CD4-positive, alpha-beta memory T cell (primary cell): ENCODE data around the gene ROPN1L. TPM values are rescaled to one million over a fixed set of nuclear protein-coding genes. Genes with fewer than 3 reads are reported as not detected.

Experiments used
- CTCF ChIA-PET: fragments of 350-600 bp; sonication (Branson Sonifier 250); formaldehyde crosslinking; loops from one replicate; lab custom pipeline; 2021; ENCODE audit warnings: inconsistent platforms; ENCODE audit not compliant: partially characterized antibody; lab: Charles Lee
- POLR2A ChIA-PET: fragments of 350-600 bp; sonication (Branson Sonifier 250); formaldehyde crosslinking; loops from one replicate; lab custom pipeline; 2021; ENCODE audit not compliant: partially characterized antibody; lab: Charles Lee
- DNase-seq, 5 donors: peaks; one replicate each; pipeline versions ENCODE4 v3.0.0 to v3.0.0-alpha.2; 2020 to 2022; ENCODE audit warnings: mixed read lengths in 1 of 5
- H3K27ac ChIP-seq: one replicate; pipeline ENCODE4 v1.7.0; 2013; ENCODE audit warnings: low read depth, low read length
- H3K27me3 ChIP-seq: 2 replicates; pipeline ENCODE4 v1.7.0; 2013; ENCODE audit warnings: mild to moderate bottlenecking, low read length, moderate library complexity; ENCODE audit not compliant: insufficient read depth
- H3K36me3 ChIP-seq: 2 replicates; pipeline ENCODE4 v1.7.0; 2013; ENCODE audit warnings: mild to moderate bottlenecking, low read length, moderate library complexity; ENCODE audit not compliant: insufficient read depth
- H3K4me1 ChIP-seq: 2 replicates; pipeline ENCODE4 v1.7.0; 2013; ENCODE audit warnings: mild to moderate bottlenecking, low read length, moderate library complexity; ENCODE audit not compliant: insufficient read depth
- H3K4me3 ChIP-seq, 2 donors: one replicate each; pipeline ENCODE4 v1.7.0; 2013; ENCODE audit warnings: low read length in 2 of 2, mild to moderate bottlenecking in 1 of 2
- H3K9me3 ChIP-seq, 2 donors: one replicate each; pipeline ENCODE4 v1.7.0; 2013; ENCODE audit warnings: low read length in 2 of 2, control low read depth in 1 of 2; ENCODE audit not compliant: control insufficient read depth in 1 of 2
- H3K27ac Mint-ChIP-seq, 7 donors: one replicate each; pipeline ENCODE4 v1.8.0; 2020 to 2021; ENCODE audit warnings: mixed read lengths in 7 of 7, mild to moderate bottlenecking in 6 of 7, inconsistent platforms in 3 of 7, moderate library complexity in 3 of 7
- H3K27me3 Mint-ChIP-seq, 2 donors: one replicate each; pipeline ENCODE4 v1.8.0; 2020 to 2021; ENCODE audit warnings: mixed read lengths in 2 of 2
- H3K36me3 Mint-ChIP-seq, 2 donors: one replicate each; pipeline ENCODE4 v1.8.0; 2020 to 2021; ENCODE audit warnings: mixed read lengths in 2 of 2, inconsistent platforms in 1 of 2, mild to moderate bottlenecking in 1 of 2
- H3K4me1 Mint-ChIP-seq, 4 donors: one replicate each; pipeline ENCODE4 v1.8.0; 2020 to 2021; ENCODE audit warnings: mixed read lengths in 4 of 4, mild to moderate bottlenecking in 1 of 4
- H3K4me3 Mint-ChIP-seq, 8 donors: one replicate each; pipeline ENCODE4 v1.8.0; 2020 to 2021; ENCODE audit warnings: mixed read lengths in 8 of 8, mild to moderate bottlenecking in 7 of 8, moderate library complexity in 6 of 8, inconsistent platforms in 3 of 8
- H3K9me3 Mint-ChIP-seq, 8 donors: one replicate each; pipeline ENCODE4 v1.8.0; 2020 to 2021; ENCODE audit warnings: mixed read lengths in 8 of 8, mild to moderate bottlenecking in 5 of 8, inconsistent platforms in 3 of 8, moderate library complexity in 1 of 8
- intact Hi-C: fragments of 100-400 bp; cut with micrococcal nuclease; formaldehyde crosslinking; loops from one replicate; pipeline ENCODE4 v1.15.1; 2023
- polyA plus RNA-seq, 2 donors: library from polyadenylated mRNA; unstranded; fragments of 300-500 nt; fragmentation: Illumina TruSeq; gene quantifications; one replicate each; pipeline ENCODE4 v1.2.3, GENCODE V29; 2021
- total RNA-seq, 2 experiments: library from RNA; stranded (reverse); gene quantifications; one replicate each; pipeline ENCODE4 v1.2.3, GENCODE V29; 2021

Gene ROPN1L
- total and polyA plus RNA-seq, 4 experiments from 2014 or later = 0.42 to 6.5 (median 2.1) TPM

DNA sequence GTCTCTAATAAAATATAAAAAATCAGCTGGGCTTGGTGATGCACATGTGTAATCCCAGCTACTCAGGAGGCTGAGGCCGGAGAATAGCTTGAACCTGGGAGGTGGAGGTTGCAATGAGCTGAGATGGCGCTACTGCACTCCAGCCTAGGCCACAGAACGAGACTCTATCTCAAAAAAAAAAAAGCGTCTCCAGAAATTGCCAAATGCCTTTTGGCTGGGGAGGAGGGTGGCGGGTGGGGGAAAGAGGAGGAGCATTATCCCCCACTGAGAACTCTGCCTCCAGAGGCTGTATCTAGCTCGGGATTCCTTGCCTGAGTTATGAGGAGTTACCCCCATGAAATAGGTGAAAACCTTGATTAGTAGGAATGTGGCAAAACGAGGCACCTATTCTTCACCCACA, 4.8 kb downstream of the ROPN1L start:
- ChIA-PET CTCF (interaction anchor here (0.7 kb wide), 1 partner anchor 181 kb away, joined by 3 read pairs; no protein-coding TSS in a partner anchor), POLR2A (interaction anchor here (1.5 kb wide), 1 partner anchor 93 kb away, joined by 5 read pairs; the partner anchor contains the start of gene MARCHF6)
- peak overlapping the region in 2 of 7 donors; percentile 30 to 43 for H3K27ac Mint-ChIP-seq
- no peak overlapping the region for H3K4me3 ChIP-seq
- H3K4me1 ChIP-seq = peaks cover 51% of the 10 kb centered on the region
- H3K27me3 Mint-ChIP-seq = no peaks in the 10 kb centered on the region
- H3K9me3 ChIP-seq = no peaks in the 10 kb centered on the region
- H3K36me3 Mint-ChIP-seq = no peaks in the 10 kb centered on the region
- intact Hi-C loops = no loop called here
- H3K9me3 Mint-ChIP-seq = peaks cover 0 to 4% (median 0%) of the 10 kb centered on the region in 8 donors
- peak overlapping the region in 3 of 8 donors; percentile 12 to 51 (median 12) for H3K4me3 Mint-ChIP-seq
- no peaks in the 10 kb centered on the region for H3K27me3 ChIP-seq
- no peak for DNase-seq
- H3K4me1 Mint-ChIP-seq = peaks cover 32 to 69% (median 46%) of the 10 kb centered on the region in 4 donors
- no peak overlapping the region for H3K27ac ChIP-seq
- no peaks in the 10 kb centered on the region for H3K36me3 ChIP-seq

DNA sequence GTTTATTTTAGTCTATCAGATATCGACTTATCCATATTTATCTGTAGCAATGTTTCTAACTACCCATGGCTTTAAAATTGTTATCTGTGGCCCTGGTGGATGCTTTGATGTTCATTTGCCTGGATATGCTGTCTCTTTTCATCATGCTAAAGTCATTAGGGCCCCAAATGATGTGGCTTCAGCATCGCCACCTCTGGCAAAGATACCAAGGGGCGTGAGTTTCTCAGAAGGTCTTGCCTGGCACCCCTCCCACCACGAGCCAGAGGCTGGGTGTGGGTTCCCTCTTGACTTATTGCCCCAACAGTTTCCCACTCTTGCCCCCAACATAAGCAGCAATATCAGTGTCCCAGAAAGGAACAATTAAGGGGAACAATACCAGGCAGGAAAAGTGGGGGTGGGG, 5.4 kb downstream of the ROPN1L start:
- Histone ChIP-seq H3K9me3 (no peaks in the 10 kb centered on the region), H3K27ac (no peak overlapping the region), H3K4me3 (no peak overlapping the region), H3K4me1 (peaks cover 49% of the 10 kb centered on the region), H3K36me3 (no peaks in the 10 kb centered on the region), H3K27me3 (no peaks in the 10 kb centered on the region)
- H3K4me1 Mint-ChIP-seq = peaks cover 32 to 67% (median 45%) of the 10 kb centered on the region in 4 donors
- H3K36me3 Mint-ChIP-seq = no peaks in the 10 kb centered on the region
- ChIA-PET CTCF (interaction anchor here (0.7 kb wide), 1 partner anchor 181 kb away, joined by 3 read pairs; no protein-coding TSS in a partner anchor), POLR2A (interaction anchor here (1.5 kb wide), 1 partner anchor 94 kb away, joined by 5 read pairs; the partner anchor contains the start of gene MARCHF6)
- H3K9me3 Mint-ChIP-seq = peaks cover 0 to 4% (median 0%) of the 10 kb centered on the region in 8 donors
- H3K27me3 Mint-ChIP-seq = no peaks in the 10 kb centered on the region
- peak overlapping the region in 6 of 7 donors; percentile 16 to 83 (median 52) for H3K27ac Mint-ChIP-seq
- intact Hi-C loops = no loop called here
- DNase-seq = no peak
- peak overlapping the region in 4 of 8 donors; percentile 5 to 51 (median 12) for H3K4me3 Mint-ChIP-seq

DNA sequence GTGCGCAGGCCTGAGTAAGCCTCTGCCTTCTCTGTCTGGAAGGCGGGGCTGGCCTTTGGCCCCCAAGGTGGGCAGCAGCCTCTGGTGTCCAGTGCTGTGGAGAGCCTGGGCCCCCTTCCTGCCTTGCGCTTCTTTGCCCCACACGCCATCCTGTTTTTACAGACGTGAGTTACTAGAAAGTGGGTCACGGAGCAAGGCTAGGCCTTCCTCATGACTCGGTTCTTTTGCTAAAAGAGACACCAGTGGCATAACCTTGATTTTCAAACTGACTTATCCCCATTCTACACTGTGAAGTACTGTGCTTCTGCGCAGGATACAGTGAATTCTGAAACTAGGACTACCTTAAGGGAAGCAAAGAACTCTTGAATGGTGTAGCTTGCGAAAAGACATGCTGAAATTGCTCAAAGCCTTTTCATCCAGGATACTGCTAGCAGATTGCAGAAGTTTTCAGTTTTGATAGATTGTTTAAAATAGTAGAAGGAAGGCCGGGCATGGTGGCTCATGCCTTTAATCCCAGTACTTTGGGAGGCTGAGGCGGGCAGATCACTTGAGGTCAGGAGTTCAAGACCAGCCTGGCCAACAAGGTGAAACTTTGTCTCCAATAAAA, 7.2 kb downstream of the ROPN1L start:
- no peaks in the 10 kb centered on the region for H3K36me3 Mint-ChIP-seq
- H3K36me3 ChIP-seq = no peaks in the 10 kb centered on the region
- H3K27ac Mint-ChIP-seq = peak overlapping the region in 4 of 7 donors; percentile 32 to 89 (median 72)
- DNase-seq = peak in 1 of 5 donors; percentile 17
- no peaks in the 10 kb centered on the region for H3K9me3 ChIP-seq
- no peak overlapping the region for H3K27ac ChIP-seq
- peaks cover 0 to 4% (median 0%) of the 10 kb centered on the region in 8 donors for H3K9me3 Mint-ChIP-seq
- intact Hi-C loops = no loop called here
- peaks cover 38% of the 10 kb centered on the region for H3K4me1 ChIP-seq
- H3K4me1 Mint-ChIP-seq = peaks cover 27 to 58% (median 36%) of the 10 kb centered on the region in 4 donors
- CTCF ChIA-PET = interaction anchor here (0.8 to 9.4 kb wide), 4 partner anchors 90 to 179 kb away, joined by 3 to 188 read pairs (median 4); no protein-coding TSS in a partner anchor
- H3K4me3 Mint-ChIP-seq = peak overlapping the region in 2 of 8 donors; percentile 8 to 37
- POLR2A ChIA-PET = no interaction called here
- no peak overlapping the region for H3K4me3 ChIP-seq
- H3K27me3 ChIP-seq = no peaks in the 10 kb centered on the region
- no peaks in the 10 kb centered on the region for H3K27me3 Mint-ChIP-seq

DNA sequence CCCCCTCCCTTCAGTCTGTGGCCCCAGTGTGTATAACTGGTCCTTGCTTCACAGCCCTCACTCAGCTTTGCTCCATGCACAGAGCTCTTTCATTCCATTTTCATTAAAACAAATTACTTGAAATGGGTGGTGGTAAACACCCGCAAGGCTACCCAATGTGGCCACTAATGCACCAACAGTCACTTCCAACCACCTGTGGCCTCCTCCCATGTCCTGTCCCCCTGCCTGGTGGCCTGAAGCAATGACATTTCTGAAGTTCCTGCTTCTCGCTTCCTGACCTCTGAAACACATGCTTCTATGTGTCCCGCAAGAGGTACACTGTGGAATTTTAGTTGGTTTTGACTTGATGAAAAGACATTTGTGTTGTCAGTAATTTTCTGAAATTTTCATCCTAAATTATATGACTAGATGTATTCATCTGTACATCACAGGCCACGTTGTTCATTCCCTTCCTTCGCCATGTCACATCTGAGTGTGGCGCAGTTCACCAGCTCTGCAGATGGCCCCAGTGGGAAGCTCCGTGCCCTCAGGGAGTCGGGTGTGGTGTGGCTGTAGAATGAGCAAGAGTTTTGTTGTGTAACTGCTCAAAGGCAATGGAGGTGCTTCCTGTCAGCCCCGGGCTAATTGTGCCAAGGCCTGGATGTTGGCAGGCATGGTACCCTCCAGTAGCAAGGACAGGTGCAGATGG, 9.6 kb downstream of the ROPN1L start:
- Mint-ChIP-seq H3K27ac (peak overlapping the region in 3 of 7 donors; percentile 31 to 89 (median 59)), H3K36me3 (no peaks in the 10 kb centered on the region), H3K27me3 (no peaks in the 10 kb centered on the region), H3K4me3 (no peak overlapping the region), H3K9me3 (no peaks in the 10 kb centered on the region), H3K4me1 (peaks cover 14 to 37% (median 21%) of the 10 kb centered on the region in 4 donors)
- H3K4me1 ChIP-seq = peaks cover 13% of the 10 kb centered on the region
- H3K36me3 ChIP-seq = no peaks in the 10 kb centered on the region
- no peak overlapping the region for H3K27ac ChIP-seq
- no peak for DNase-seq
- ChIA-PET POLR2A (interaction anchor here (0.6 to 1.7 kb wide), 3 partner anchors 10 to 176 kb away, joined by 4 to 12 read pairs (median 6); partner anchors contain the start of gene ROPN1L), CTCF (interaction anchor here (1.3 to 9.4 kb wide), 5 partner anchors 8 to 175 kb away, joined by 3 to 188 read pairs (median 11); no protein-coding TSS in a partner anchor)
- intact Hi-C loops = no loop called here
- no peak overlapping the region for H3K4me3 ChIP-seq
- H3K27me3 ChIP-seq = no peaks in the 10 kb centered on the region
- no peaks in the 10 kb centered on the region for H3K9me3 ChIP-seq

DNA sequence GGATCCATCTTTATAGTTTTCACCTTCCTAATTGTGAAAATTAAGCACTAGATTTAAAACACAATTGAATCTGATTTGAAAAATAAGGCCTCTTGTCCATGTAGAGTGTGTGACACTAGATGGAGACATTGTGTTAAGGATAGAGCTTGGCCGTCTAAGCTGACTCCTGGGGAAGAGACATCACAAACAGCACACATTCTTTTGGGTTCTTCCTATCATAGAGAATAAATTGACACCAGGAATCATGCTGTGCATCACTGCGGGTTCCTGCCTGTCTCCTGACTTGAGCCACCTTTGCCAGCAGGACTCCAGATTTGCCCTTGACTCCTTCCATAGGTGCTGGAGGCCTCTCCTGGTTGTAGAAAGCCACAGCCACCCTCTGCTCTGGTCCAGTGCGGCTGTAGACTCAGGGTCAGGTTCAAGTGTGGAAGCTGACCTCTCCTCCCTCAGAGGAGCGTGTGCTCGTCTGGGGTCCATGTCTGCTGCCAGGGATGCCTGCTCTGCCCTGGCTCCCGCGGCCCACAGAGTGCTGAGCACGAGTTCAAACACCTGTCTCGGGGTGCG, 11.2 kb downstream of the ROPN1L start:
- no peak overlapping the region for H3K4me3 Mint-ChIP-seq
- H3K4me1 Mint-ChIP-seq = peaks cover 6 to 23% (median 11%) of the 10 kb centered on the region in 4 donors
- no peaks in the 10 kb centered on the region for H3K27me3 Mint-ChIP-seq
- no peak overlapping the region for H3K27ac Mint-ChIP-seq
- H3K36me3 Mint-ChIP-seq = no peaks in the 10 kb centered on the region
- Histone ChIP-seq H3K27ac (no peak overlapping the region), H3K27me3 (no peaks in the 10 kb centered on the region), H3K4me3 (no peak overlapping the region), H3K36me3 (no peaks in the 10 kb centered on the region), H3K9me3 (no peaks in the 10 kb centered on the region), H3K4me1 (no peaks in the 10 kb centered on the region)
- no peaks in the 10 kb centered on the region for H3K9me3 Mint-ChIP-seq
- CTCF ChIA-PET = interaction anchor here (0.8 to 9.4 kb wide), 13 partner anchors 9 to 405 kb away, joined by 3 to 188 read pairs (median 4); partner anchors contain the start of gene ROPN1L
- DNase-seq = peak in 4 of 5 donors; percentile 52 to 60 (median 58)
- intact Hi-C loops = loop anchor here (1.0 kb wide), 1 partner anchor 175 kb away; no protein-coding TSS in a partner anchor
- POLR2A ChIA-PET = interaction anchor here (1.2 to 1.7 kb wide), 2 partner anchors 171 to 175 kb away, joined by 6 to 12 read pairs; no protein-coding TSS in a partner anchor

DNA sequence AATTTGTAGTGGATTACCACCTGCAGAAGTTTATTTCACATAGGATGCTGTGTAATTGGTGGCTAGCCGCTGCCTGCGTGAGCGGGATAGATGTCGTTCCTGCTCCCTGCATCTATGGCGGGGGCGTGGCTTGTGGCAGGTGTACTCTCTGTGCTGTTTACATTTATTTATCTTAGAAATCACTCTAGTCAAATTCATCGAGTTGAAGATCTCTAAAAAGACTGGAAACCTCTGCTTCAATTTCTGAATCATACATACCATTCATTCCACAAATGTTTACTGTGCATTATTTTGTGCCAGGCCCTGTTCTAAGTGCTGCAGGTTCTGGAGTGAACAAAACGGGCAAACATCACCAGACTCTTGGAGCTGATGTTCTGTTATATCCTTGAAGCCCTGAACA, 11.9 kb downstream of the ROPN1L start:
- H3K36me3 ChIP-seq = no peaks in the 10 kb centered on the region
- Mint-ChIP-seq H3K27ac (no peak overlapping the region), H3K9me3 (no peaks in the 10 kb centered on the region), H3K27me3 (no peaks in the 10 kb centered on the region), H3K4me3 (no peak overlapping the region), H3K4me1 (peaks cover 5 to 16% (median 6%) of the 10 kb centered on the region in 4 donors), H3K36me3 (no peaks in the 10 kb centered on the region)
- DNase-seq = no peak
- H3K4me1 ChIP-seq = no peaks in the 10 kb centered on the region
- no peaks in the 10 kb centered on the region for H3K9me3 ChIP-seq
- no peak overlapping the region for H3K27ac ChIP-seq
- POLR2A ChIA-PET = interaction anchor here (0.6 kb wide), 1 partner anchor 27 kb away, joined by 3 read pairs; no protein-coding TSS in a partner anchor
- no peak overlapping the region for H3K4me3 ChIP-seq
- no peaks in the 10 kb centered on the region for H3K27me3 ChIP-seq
- intact Hi-C loops = no loop called here
- CTCF ChIA-PET = interaction anchor here (1.6 to 9.4 kb wide), 6 partner anchors 10 to 249 kb away, joined by 4 to 188 read pairs (median 4); no protein-coding TSS in a partner anchor
